GM12873 (cell line): ENCODE measurements around the gene ITGB1BP2.

Experiments
- CTCF ChIP-seq: IDR thresholded peaks from 2 replicates; pipeline ENCODE4 v1.5.1; 2012; ENCODE audit warnings: low read depth, mild to moderate bottlenecking, moderate library complexity, low read length, control low read depth; ENCODE audit not compliant: insufficient read depth; ENCODE audit errors: missing control alignments

ITGB1BP2 gene

GRCh38 chrX:71269801-71270395, 31.7 kb upstream of the ITGB1BP2 start:
- no peak for TF ChIP-seq CTCF

GRCh38 chrX:71282514-71283402, 18.8 kb upstream of the ITGB1BP2 start:
- no peak for TF ChIP-seq CTCF

- no peak for TF ChIP-seq CTCF
These were observed 18.0 kb upstream of the ITGB1BP2 start, which contains the start of gene NONO for GRCh38 chrX:71283403-71284143. Gene NONO, plus strand, starts transcription at chrX:71283635. Its CDS starts 7,003 bp downstream, at chrX:71290638.

- TF ChIP-seq CTCF, result no peak
These were observed 15.6 kb upstream of the ITGB1BP2 start for GRCh38 chrX:71285929-71286328.

- no peak for TF ChIP-seq CTCF
These were observed 10.2 kb upstream of the ITGB1BP2 start for GRCh38 chrX:71291381-71291780.

GRCh38 chrX:71292669-71293365, 8.7 kb upstream of the ITGB1BP2 start:
- TF ChIP-seq CTCF, result no peak
